Panc1 (cell line): Measurements from ENCODE around the gene TP53I11. TPM values are rescaled to one million over a fixed set of nuclear protein-coding genes. Genes with fewer than 3 reads are reported as not detected.

Source experiments
- ATAC-seq: fragments of 200-7000 bp; cut with Tn5 transposase; 2 replicates; pipeline ENCODE4 v1.9.1; 2020; ENCODE audit warnings: mild to moderate bottlenecking, moderate library complexity
- BruUV-seq: library from RNA; stranded (reverse); fragments of 400-500 nt; replicated peaks from 2 replicates; lab custom pipeline; 2021; lab: Mats Ljungman, UMichigan
- CTCF ChIA-PET: fragments of 300-600 bp; sonication (Branson Sonifier 250); formaldehyde crosslinking; loops from one replicate; lab custom pipeline; 2022; ENCODE audit warnings: antibody characterized with exemption; lab: Charles Lee
- POLR2A ChIA-PET: fragments of 300-600 bp; sonication (Branson Sonifier 250); formaldehyde crosslinking; loops from one replicate; lab custom pipeline; 2022; ENCODE audit warnings: antibody characterized with exemption; lab: Charles Lee
- DNase-seq: peaks from one replicate; pipeline ENCODE4 v3.0.0-alpha.2; 2010; ENCODE audit warnings: low read depth, low spot score
- H3K27ac ChIP-seq: 2 replicates; pipeline ENCODE4 v1.5.1; 2011; ENCODE audit warnings: mild to moderate bottlenecking, low read length, inconsistent platforms
- H3K27me3 ChIP-seq: fragments of 200-500 bp; sonication (Bioruptor generic); 2 replicates; pipeline ENCODE4 v1.6.0; 2014; ENCODE audit warnings: low read length, inconsistent platforms; ENCODE audit not compliant: control insufficient read depth, insufficient read depth
- H3K36me3 ChIP-seq: fragments of 200-500 bp; sonication (Bioruptor generic); 2 replicates; pipeline ENCODE4 v1.5.1; 2014; ENCODE audit warnings: inconsistent platforms, mild to moderate bottlenecking, low read length, moderate library complexity; ENCODE audit not compliant: control insufficient read depth, insufficient read depth
- H3K4me1 ChIP-seq: 2 replicates; pipeline ENCODE4 v1.5.1; 2011; ENCODE audit warnings: inconsistent platforms, mild to moderate bottlenecking, low read length, moderate library complexity; ENCODE audit not compliant: control insufficient read depth, insufficient read depth
- H3K4me3 ChIP-seq, 2 experiments: 2 replicates each; pipeline ENCODE4 v1.5.1; 2011 to 2012; ENCODE audit warnings: low read depth in 2 of 2, low read length in 2 of 2, mild to moderate bottlenecking in 2 of 2, inconsistent platforms in 1 of 2, moderate library complexity in 1 of 2
- H3K9me3 ChIP-seq: fragments of 200-500 bp; sonication (Bioruptor generic); 2 replicates; pipeline ENCODE4 v1.5.1; 2014; ENCODE audit warnings: low read depth, mild to moderate bottlenecking, inconsistent platforms, low read length, moderate library complexity; ENCODE audit not compliant: control insufficient read depth, insufficient read depth
- POLR2AphosphoS5 ChIP-seq: IDR thresholded peaks from 2 replicates; pipeline ENCODE4 v1.6.1; 2012; ENCODE audit warnings: mild to moderate bottlenecking, low read depth, low read length, moderate library complexity
- REST ChIP-seq, 2 experiments: IDR thresholded peaks; 2 replicates each; pipeline ENCODE4 v1.6.1; 2011 to 2012; ENCODE audit warnings: low read depth in 2 of 2, control low read depth in 1 of 2, low read length in 1 of 2, mild to moderate bottlenecking in 1 of 2, moderate library complexity in 1 of 2; ENCODE audit not compliant: insufficient read depth in 1 of 2
- SIN3A ChIP-seq: IDR thresholded peaks from 2 replicates; pipeline ENCODE4 v1.6.1; 2012; ENCODE audit warnings: low read depth, mild to moderate bottlenecking, low read length, moderate library complexity, borderline replicate concordance; ENCODE audit not compliant: insufficient read depth
- TCF7L2 ChIP-seq: IDR thresholded peaks from 2 replicates; pipeline ENCODE4 v1.6.1; 2011; ENCODE audit warnings: mild to moderate bottlenecking, low read depth, low read length, inconsistent platforms
- in situ Hi-C: cut with HindIII; loops from 2 replicates; pipeline ENCODE4 v1.10.0; 2016; ENCODE audit warnings: low sequenced_read_pairs, low pct_unique_long_range_greater_than_20kb
- intact Hi-C: fragments of 100-400 bp; cut with micrococcal nuclease; formaldehyde crosslinking; loops from one replicate; pipeline ENCODE4 v1.10.0; 2022; ENCODE audit not compliant: unreplicated experiment
- total RNA-seq: library from RNA; stranded (reverse); gene quantifications from one replicate; pipeline ENCODE4 v1.2.1, GENCODE V29; 2021; ENCODE audit not compliant: unreplicated experiment
- TF ChIP-seq, protein P1 (sequence below): fragments of 450-650 bp; IDR thresholded peaks from 2 replicates; pipeline ENCODE4 v1.5.1; 2017; ENCODE audit warnings: mild to moderate bottlenecking

The TP53I11 gene
- total RNA-seq, 1 experiment from 2014 or later: 132 TPM

- TF ChIP-seq REST (IDR thresholded peaks at IDR 0.05; ENCODE audit: insufficient read depth in 1 of 2, low read depth in 2 of 2, low read length in 1 of 2) (no peak), SIN3A (no peak), TCF7L2 (no peak), POLR2AphosphoS5 (no peak)
- TF ChIP-seq, protein P1, sequence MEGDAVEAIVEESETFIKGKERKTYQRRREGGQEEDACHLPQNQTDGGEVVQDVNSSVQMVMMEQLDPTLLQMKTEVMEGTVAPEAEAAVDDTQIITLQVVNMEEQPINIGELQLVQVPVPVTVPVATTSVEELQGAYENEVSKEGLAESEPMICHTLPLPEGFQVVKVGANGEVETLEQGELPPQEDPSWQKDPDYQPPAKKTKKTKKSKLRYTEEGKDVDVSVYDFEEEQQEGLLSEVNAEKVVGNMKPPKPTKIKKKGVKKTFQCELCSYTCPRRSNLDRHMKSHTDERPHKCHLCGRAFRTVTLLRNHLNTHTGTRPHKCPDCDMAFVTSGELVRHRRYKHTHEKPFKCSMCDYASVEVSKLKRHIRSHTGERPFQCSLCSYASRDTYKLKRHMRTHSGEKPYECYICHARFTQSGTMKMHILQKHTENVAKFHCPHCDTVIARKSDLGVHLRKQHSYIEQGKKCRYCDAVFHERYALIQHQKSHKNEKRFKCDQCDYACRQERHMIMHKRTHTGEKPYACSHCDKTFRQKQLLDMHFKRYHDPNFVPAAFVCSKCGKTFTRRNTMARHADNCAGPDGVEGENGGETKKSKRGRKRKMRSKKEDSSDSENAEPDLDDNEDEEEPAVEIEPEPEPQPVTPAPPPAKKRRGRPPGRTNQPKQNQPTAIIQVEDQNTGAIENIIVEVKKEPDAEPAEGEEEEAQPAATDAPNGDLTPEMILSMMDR: no peak
- intact Hi-C loops (no loop called here), in situ Hi-C loops (no loop called here)
Measured at GRCh38 chr11:44889266-44889665, 61.4 kb downstream of the TP53I11 start.

GRCh38 chr11:44887636-44888035 lies 63.0 kb downstream of the TP53I11 start:
- H3K27me3 ChIP-seq: no peaks in the 10 kb centered on the region
- H3K4me1 ChIP-seq: peaks cover 2% of the 10 kb centered on the region; the same call in 1 of the 2 replicates
- CTCF ChIA-PET: no interaction called here
- DNase-seq: no peak
- POLR2A ChIA-PET: no interaction called here
- intact Hi-C loops: no loop called here
- BruUV-seq: no TSS peak
- H3K27ac ChIP-seq: no peak overlapping the region
- ATAC-seq: no peak
- TF ChIP-seq TCF7L2: no peak
- TF ChIP-seq, protein P1: no peak
- no peak for TF ChIP-seq POLR2AphosphoS5
- TF ChIP-seq REST (IDR thresholded peaks at IDR 0.05; ENCODE audit: insufficient read depth in 1 of 2, low read depth in 2 of 2, low read length in 1 of 2): no peak
- no peak for TF ChIP-seq SIN3A
- no peaks in the 10 kb centered on the region for H3K9me3 ChIP-seq
- no peak overlapping the region for H3K4me3 ChIP-seq
- H3K36me3 ChIP-seq: no peaks in the 10 kb centered on the region
- in situ Hi-C loops: no loop called here

More at GRCh38 chr11:44889266-44889665, 61.4 kb downstream of the TP53I11 start:
- CTCF ChIA-PET: no interaction called here
- Histone ChIP-seq H3K4me3 (no peak overlapping the region), H3K27ac (no peak overlapping the region), H3K27me3 (no peaks in the 10 kb centered on the region), H3K4me1 (peaks cover 8% of the 10 kb centered on the region; the same call in 1 of the 2 replicates), H3K9me3 (no peaks in the 10 kb centered on the region), H3K36me3 (no peaks in the 10 kb centered on the region)
- POLR2A ChIA-PET: no interaction called here
- ATAC-seq (no peak), DNase-seq (no peak)
- BruUV-seq: no TSS peak
